Suprapubic skin (tissue), 4 donors: ENCODE measurements around the gene NCF4. TPM values are rescaled to one million over a fixed set of nuclear protein-coding genes. Genes with fewer than 3 reads are reported as not detected.

Source experiments
- DNase-seq, 2 donors: peaks; one replicate each; pipeline ENCODE4 v3.0.0-alpha.2; 2019; ENCODE audit warnings: low spot score in 2 of 2
- H3K27ac ChIP-seq: fragments of 200-600 bp; sonication (generic); one replicate; pipeline ENCODE4 v1.5.1; 2019
- H3K27me3 ChIP-seq: fragments of 200-600 bp; sonication (generic); one replicate; pipeline ENCODE4 v1.5.1; 2019
- H3K36me3 ChIP-seq: fragments of 200-600 bp; sonication (generic); one replicate; pipeline ENCODE4 v1.5.1; 2019
- H3K4me1 ChIP-seq: fragments of 200-600 bp; sonication (generic); one replicate; pipeline ENCODE4 v1.5.1; 2019
- H3K4me3 ChIP-seq: fragments of 200-600 bp; sonication (generic); one replicate; pipeline ENCODE4 v1.5.1; 2019; ENCODE audit warnings: mild to moderate bottlenecking
- H3K9me3 ChIP-seq: fragments of 200-600 bp; sonication (generic); one replicate; pipeline ENCODE4 v1.5.1; 2019
- CTCF ChIP-seq, 2 donors: fragments of 200-600 bp in 1 of 2; fragments of 450-650 bp in 1 of 2; sonication (generic) in 1 of 2; IDR thresholded peaks; one replicate each; pipeline ENCODE4 v1.5.1; 2016 to 2019; ENCODE audit warnings: antibody characterized with exemption in 2 of 2, mild to moderate bottlenecking in 1 of 2, moderate library complexity in 1 of 2
- EP300 ChIP-seq: sonication (generic); formaldehyde crosslinking; IDR thresholded peaks from one replicate; pipeline ENCODE4 v1.6.1; 2017; ENCODE audit warnings: antibody characterized with exemption
- POLR2A ChIP-seq, 2 donors: fragments of 450-650 bp; IDR thresholded peaks; one replicate each; pipeline ENCODE4 v1.6.1; 2017; ENCODE audit warnings: antibody characterized with exemption in 2 of 2, mild to moderate bottlenecking in 2 of 2, moderate library complexity in 2 of 2
- POLR2AphosphoS5 ChIP-seq, 3 donors: sonication (generic); formaldehyde crosslinking; IDR thresholded peaks; one replicate each; pipeline ENCODE4 v1.6.1; 2017; ENCODE audit warnings: antibody characterized with exemption in 3 of 3
- WGBS: methylation state at CpG from one replicate; pipeline ENCODE4 v1.1.5; 2018; 5-methylcytosine and 5-hydroxymethylcytosine counted together
- total RNA-seq, 4 donors: library from RNA; depleted of rRNA; stranded (reverse); fragments of >200 nt; gene quantifications; one replicate each; pipeline ENCODE4 v1.1.0, GENCODE V29; 2016

The NCF4 gene
- total RNA-seq, 4 donors from 2014 or later, result 1.1 to 4.5 (median 3.1) TPM

GRCh38 chr22:36865346-36865745 lies 4.5 kb downstream of the NCF4 start:
- Histone ChIP-seq H3K27ac (no peak overlapping the region), H3K4me3 (no peak overlapping the region), H3K9me3 (no peaks in the 10 kb centered on the region), H3K27me3 (peaks cover 14% of the 10 kb centered on the region), H3K4me1 (peaks cover 13% of the 10 kb centered on the region), H3K36me3 (no peaks in the 10 kb centered on the region)
- TF ChIP-seq EP300, result no peak
- TF ChIP-seq POLR2AphosphoS5 (IDR thresholded peaks at IDR 0.05), result no peak
- TF ChIP-seq POLR2A (IDR thresholded peaks at IDR 0.05), result no peak
- no peak for TF ChIP-seq CTCF (IDR thresholded peaks at IDR 0.05)
- DNase-seq, result no peak
- 30% methylated on average over 13 of the region's 13 CpGs for WGBS

- TF ChIP-seq POLR2AphosphoS5 (IDR thresholded peaks at IDR 0.05) (no peak), EP300 (no peak), POLR2A (IDR thresholded peaks at IDR 0.05) (no peak), CTCF (IDR thresholded peaks at IDR 0.05) (no peak)
- WGBS, result 76% methylated on average over 5 of the region's 5 CpGs
Measured at GRCh38 chr22:36867695-36868094, 6.9 kb downstream of the NCF4 start.

DNA sequence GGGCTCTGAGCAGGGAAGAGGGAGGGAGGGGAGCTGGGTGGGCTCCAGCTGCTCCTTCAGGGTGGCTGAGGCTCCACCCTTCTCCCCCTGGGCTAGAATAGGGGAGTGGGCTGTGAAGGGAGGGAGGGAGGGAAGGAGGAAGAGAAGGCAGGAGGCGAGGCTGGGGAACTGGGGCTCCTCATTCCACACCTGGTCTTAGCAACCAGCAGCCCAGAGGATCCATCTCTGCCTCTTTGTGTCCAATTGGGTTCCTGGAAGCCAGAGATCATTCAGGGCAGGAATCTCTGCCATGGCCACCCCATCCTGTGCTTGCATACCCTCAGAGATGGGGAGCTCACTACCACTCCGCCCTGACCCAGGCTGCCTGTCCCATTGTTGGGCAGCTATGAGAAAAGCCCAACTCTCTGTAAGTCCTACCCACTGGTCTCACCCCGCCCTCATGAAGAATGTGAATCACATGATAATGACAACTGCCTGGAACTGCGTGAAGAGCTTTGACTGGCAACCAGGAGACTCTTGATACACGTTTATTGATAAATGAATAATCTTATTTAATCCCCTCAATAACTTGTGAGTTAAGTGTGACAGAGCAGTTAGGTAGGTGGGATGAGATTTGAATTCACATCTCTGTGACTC lies 7.9 kb downstream of the NCF4 start:
- Histone ChIP-seq H3K4me1 (peaks cover 21% of the 10 kb centered on the region), H3K36me3 (no peaks in the 10 kb centered on the region), H3K4me3 (no peak overlapping the region), H3K27ac (no peak overlapping the region), H3K27me3 (peaks cover 16% of the 10 kb centered on the region), H3K9me3 (no peaks in the 10 kb centered on the region)
- WGBS, result 63% methylated on average over 5 of the region's 5 CpGs
- no peak for DNase-seq
- no peak for TF ChIP-seq CTCF (IDR thresholded peaks at IDR 0.05)
- TF ChIP-seq EP300, result no peak
- TF ChIP-seq POLR2AphosphoS5 (IDR thresholded peaks at IDR 0.05), result no peak
- no peak for TF ChIP-seq POLR2A (IDR thresholded peaks at IDR 0.05)

More at GRCh38 chr22:36867695-36868094, 6.9 kb downstream of the NCF4 start:
- H3K27ac ChIP-seq, result no peak overlapping the region
- no peaks in the 10 kb centered on the region for H3K9me3 ChIP-seq
- no peak for DNase-seq
- peaks cover 16% of the 10 kb centered on the region for H3K4me1 ChIP-seq
- H3K27me3 ChIP-seq, result peaks cover 16% of the 10 kb centered on the region
- no peaks in the 10 kb centered on the region for H3K36me3 ChIP-seq
- H3K4me3 ChIP-seq, result no peak overlapping the region

- no peak for TF ChIP-seq POLR2A (IDR thresholded peaks at IDR 0.05)
- H3K27me3 ChIP-seq, result peaks cover 15% of the 10 kb centered on the region
- H3K27ac ChIP-seq, result no peak overlapping the region
Measured at GRCh38 chr22:36870250-36870649, 9.4 kb downstream of the NCF4 start.

GRCh38 chr22:36871669-36872081 lies 10.9 kb downstream of the NCF4 start:
- peaks cover 29% of the 10 kb centered on the region for H3K4me1 ChIP-seq
- peaks cover 14% of the 10 kb centered on the region for H3K27me3 ChIP-seq
- DNase-seq, result no peak
- TF ChIP-seq EP300 (no peak), POLR2AphosphoS5 (IDR thresholded peaks at IDR 0.05) (no peak), CTCF (IDR thresholded peaks at IDR 0.05) (no peak), POLR2A (IDR thresholded peaks at IDR 0.05) (no peak)
- no peak overlapping the region for H3K4me3 ChIP-seq
- H3K27ac ChIP-seq, result no peak overlapping the region
- no peaks in the 10 kb centered on the region for H3K9me3 ChIP-seq
- H3K36me3 ChIP-seq, result no peaks in the 10 kb centered on the region
- WGBS, result 85% methylated on average over 5 of the region's 11 CpGs

More at GRCh38 chr22:36870250-36870649, 9.4 kb downstream of the NCF4 start:
- Histone ChIP-seq H3K9me3 (no peaks in the 10 kb centered on the region), H3K4me1 (peaks cover 29% of the 10 kb centered on the region), H3K4me3 (no peak overlapping the region), H3K36me3 (no peaks in the 10 kb centered on the region)
- 45% methylated on average over 11 of the region's 14 CpGs for WGBS
- DNase-seq, result peak in 1 of 2 donors; percentile 59
